NT2/D1 (cell line): ENCODE data around the gene FBXO2.
"Not testable (repeated sequence)": the region's sequence is repeated elsewhere in the genome, so short reads cannot be mapped to it uniquely, and the experiment has no call there.

Experiments used
- DNase-seq: peaks from one replicate; pipeline ENCODE4 v3.0.0-alpha.2; 2011; ENCODE audit warnings: low read depth, low spot score
- H3K27me3 ChIP-seq: 2 replicates; pipeline ENCODE4 v1.6.0; 2011; ENCODE audit warnings: mild to moderate bottlenecking; ENCODE audit not compliant: insufficient read length, insufficient read depth
- H3K36me3 ChIP-seq: 2 replicates; pipeline ENCODE4 v1.6.1; 2011; ENCODE audit warnings: mild to moderate bottlenecking, low read length, mixed read lengths; ENCODE audit not compliant: insufficient read depth, insufficient read length
- H3K4me1 ChIP-seq: 2 replicates; pipeline ENCODE4 v1.5.1; 2011; ENCODE audit not compliant: insufficient read depth, insufficient read length
- H3K4me3 ChIP-seq: 2 replicates; pipeline ENCODE4 v1.5.1; 2011; ENCODE audit warnings: low read depth; ENCODE audit not compliant: insufficient read length
- H3K9ac ChIP-seq: 2 replicates; pipeline ENCODE4 v1.6.0; 2011; ENCODE audit warnings: low read depth; ENCODE audit not compliant: insufficient read length
- H3K9me3 ChIP-seq: 2 replicates; pipeline ENCODE4 v1.5.1; 2011; ENCODE audit warnings: mild to moderate bottlenecking, low read length; ENCODE audit not compliant: insufficient read depth
- SUZ12 ChIP-seq: IDR thresholded peaks from 2 replicates; pipeline ENCODE4 v1.6.1; 2011; ENCODE audit not compliant: insufficient read length, insufficient read depth; ENCODE audit errors: extremely low read depth
- YY1 ChIP-seq: IDR thresholded peaks from 2 replicates; pipeline ENCODE4 v1.6.1; 2011; ENCODE audit not compliant: insufficient read length, insufficient read depth
- ZNF274 ChIP-seq: IDR thresholded peaks from 2 replicates; pipeline ENCODE4 v1.6.1; 2011; ENCODE audit warnings: mild to moderate bottlenecking, low read depth, low read length

Gene FBXO2

GRCh38 chr1:11611638-11612327 lies 42.4 kb downstream of the FBXO2 start:
- Histone ChIP-seq H3K4me1 (no peaks in the 10 kb centered on the region), H3K9me3 (peaks cover 2% of the 10 kb centered on the region; the same call in 1 of the 2 replicates), H3K27me3 (no peaks in the 10 kb centered on the region), H3K36me3 (no peaks in the 10 kb centered on the region), H3K4me3 (no peak overlapping the region), H3K9ac (no peak overlapping the region)
- no peak for DNase-seq
- TF ChIP-seq SUZ12, result no peak
- no peak for TF ChIP-seq YY1
- TF ChIP-seq ZNF274, result no peak

GRCh38 chr1:11610629-11611180 lies 43.5 kb downstream of the FBXO2 start:
- Histone ChIP-seq H3K36me3 (no peaks in the 10 kb centered on the region), H3K27me3 (no peaks in the 10 kb centered on the region), H3K9ac (no peak overlapping the region), H3K4me1 (no peaks in the 10 kb centered on the region), H3K4me3 (no peak overlapping the region), H3K9me3 (peaks cover 5% of the 10 kb centered on the region; the same call in 1 of the 2 replicates)
- TF ChIP-seq ZNF274 (no peak), YY1 (no peak), SUZ12 (no peak)
- DNase-seq, result no peak

DNA sequence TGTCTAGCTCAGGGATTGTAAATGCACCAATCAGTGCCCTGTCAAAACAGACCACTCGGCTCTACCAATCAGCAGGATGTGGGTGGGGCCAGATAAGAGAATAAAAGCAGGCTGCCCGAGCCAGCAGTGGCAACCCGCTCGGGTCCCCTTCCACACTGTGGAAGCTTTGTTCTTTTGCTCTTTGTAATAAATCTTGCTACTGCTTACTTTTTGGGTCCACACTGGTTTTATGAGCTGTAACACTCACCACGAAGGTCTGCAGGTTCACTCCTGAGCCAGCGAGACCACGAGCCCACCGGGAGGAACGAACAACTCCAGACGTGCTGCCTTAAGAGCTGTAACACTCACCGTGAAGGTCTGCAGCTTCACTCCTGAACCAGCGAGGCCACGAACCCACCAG lies 44.9 kb downstream of the FBXO2 start:
- not testable (repeated sequence) for H3K36me3 ChIP-seq, DNase-seq, H3K4me1 ChIP-seq, H3K9ac ChIP-seq, H3K9me3 ChIP-seq, H3K27me3 ChIP-seq, H3K4me3 ChIP-seq

GRCh38 chr1:11608596-11609130 lies 45.6 kb downstream of the FBXO2 start:
- H3K9me3 ChIP-seq, H3K36me3 ChIP-seq, DNase-seq, H3K27me3 ChIP-seq, H3K4me3 ChIP-seq, H3K4me1 ChIP-seq, H3K9ac ChIP-seq: not testable (repeated sequence)

- Histone ChIP-seq H3K27me3 (no peaks in the 10 kb centered on the region), H3K9me3 (peaks cover 5% of the 10 kb centered on the region; the same call in 1 of the 2 replicates), H3K4me3 (no peak overlapping the region), H3K9ac (no peak overlapping the region), H3K4me1 (peaks cover 9% of the 10 kb centered on the region), H3K36me3 (no peaks in the 10 kb centered on the region)
- no peak for DNase-seq
- no peak for TF ChIP-seq YY1
Measured at GRCh38 chr1:11606775-11607174, 47.5 kb downstream of the FBXO2 start.

DNA sequence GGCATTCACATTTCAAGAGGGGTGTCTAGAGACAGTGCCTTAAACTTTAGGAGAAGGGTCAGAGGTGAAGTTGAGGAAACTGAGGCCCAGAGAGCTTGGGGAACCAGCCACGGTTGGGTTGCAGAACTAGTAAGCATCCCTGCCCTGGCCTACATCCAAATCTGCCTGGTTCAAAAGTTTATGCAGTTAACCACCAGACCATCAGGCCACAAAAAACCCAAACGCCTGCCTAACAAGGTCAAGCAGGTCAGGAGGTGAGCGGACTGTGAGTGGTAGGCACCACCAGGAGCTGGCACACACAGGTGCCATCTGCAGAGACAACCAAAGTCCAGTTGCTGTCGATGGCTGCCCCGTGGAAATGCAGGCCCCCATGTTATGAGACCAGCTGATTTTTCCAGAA lies 51.2 kb downstream of the FBXO2 start:
- Histone ChIP-seq H3K4me3 (no peak overlapping the region), H3K9ac (no peak overlapping the region)

DNA sequence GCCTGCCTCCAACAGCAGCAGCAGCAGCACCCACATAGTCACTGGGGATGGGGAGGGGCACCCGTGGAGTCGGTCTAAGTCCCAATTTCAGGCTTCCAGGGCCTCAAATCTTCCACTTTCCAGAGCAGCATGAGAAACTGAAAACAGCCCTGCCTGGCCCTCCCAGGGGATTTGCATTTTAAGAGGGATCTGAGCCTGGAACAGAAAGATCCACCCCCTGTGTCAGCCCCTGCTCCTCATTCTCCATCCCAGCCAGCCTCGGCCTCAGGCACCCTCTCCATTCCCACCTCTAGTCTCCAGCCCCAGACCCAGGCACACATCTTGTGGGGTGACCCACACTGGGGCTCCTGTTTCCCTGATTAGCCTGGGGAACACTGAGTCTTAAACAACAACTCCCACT lies 51.8 kb downstream of the FBXO2 start:
- TF ChIP-seq YY1 (no peak), ZNF274 (no peak), SUZ12 (no peak)
- no peaks in the 10 kb centered on the region for H3K27me3 ChIP-seq

More for the DNA sequence above, 51.2 kb downstream of the FBXO2 start:
- Histone ChIP-seq H3K27me3 (no peaks in the 10 kb centered on the region), H3K9me3 (peaks cover 5% of the 10 kb centered on the region; the same call in 1 of the 2 replicates), H3K36me3 (no peaks in the 10 kb centered on the region), H3K4me1 (peaks cover 10% of the 10 kb centered on the region)
- no peak for DNase-seq
- no peak for TF ChIP-seq ZNF274
- TF ChIP-seq SUZ12, result no peak
- no peak for TF ChIP-seq YY1

DNA sequence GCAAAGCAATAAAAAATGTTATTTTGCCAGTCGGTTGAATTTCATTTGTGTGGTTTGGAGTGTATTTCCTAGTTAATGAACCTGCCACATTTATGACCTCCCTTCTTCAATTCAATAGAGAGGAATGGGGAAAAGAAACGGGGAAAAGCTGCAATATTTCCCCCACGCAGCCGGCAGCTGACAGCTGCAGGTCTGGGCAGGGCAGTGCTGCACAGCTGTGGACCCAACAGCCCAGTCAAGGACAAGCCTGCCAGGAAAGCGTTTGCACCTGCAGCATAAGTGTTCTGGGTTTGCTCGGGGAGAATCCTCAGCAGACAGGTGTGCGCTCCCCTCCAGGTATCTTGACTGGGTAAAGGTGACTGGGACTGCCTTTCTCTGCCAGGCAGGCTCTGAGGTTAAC lies 53.4 kb downstream of the FBXO2 start:
- no peak overlapping the region for H3K9ac ChIP-seq
- no peaks in the 10 kb centered on the region for H3K27me3 ChIP-seq
- H3K36me3 ChIP-seq, result no peaks in the 10 kb centered on the region
- DNase-seq, result no peak
- peaks cover 10% of the 10 kb centered on the region for H3K4me1 ChIP-seq
- H3K4me3 ChIP-seq, result no peak overlapping the region
- no peak for TF ChIP-seq YY1
- no peak for TF ChIP-seq ZNF274
- TF ChIP-seq SUZ12, result no peak
- no peaks in the 10 kb centered on the region for H3K9me3 ChIP-seq

More for the DNA sequence above, 51.8 kb downstream of the FBXO2 start:
- H3K9ac ChIP-seq, result peak overlapping the region; percentile 63
- peaks cover 5% of the 10 kb centered on the region; the same call in 1 of the 2 replicates for H3K9me3 ChIP-seq
- H3K4me1 ChIP-seq, result peaks cover 10% of the 10 kb centered on the region
- DNase-seq, result no peak
- no peaks in the 10 kb centered on the region for H3K36me3 ChIP-seq
- H3K4me3 ChIP-seq, result no peak overlapping the region
